ENCODE measurements around the gene PPFIA4. TPM values are rescaled to one million over a fixed set of nuclear protein-coding genes. Genes with fewer than 3 reads are reported as not detected.
A peak's percentile ranks its signal among the peaks of the same experiment; 100 is the strongest.

The PPFIA4 gene
- total and polyA plus RNA-seq, 2 of the 4 experiments (the other 2 are of a cell fraction), result 5.4 to 13.7 TPM

DNA sequence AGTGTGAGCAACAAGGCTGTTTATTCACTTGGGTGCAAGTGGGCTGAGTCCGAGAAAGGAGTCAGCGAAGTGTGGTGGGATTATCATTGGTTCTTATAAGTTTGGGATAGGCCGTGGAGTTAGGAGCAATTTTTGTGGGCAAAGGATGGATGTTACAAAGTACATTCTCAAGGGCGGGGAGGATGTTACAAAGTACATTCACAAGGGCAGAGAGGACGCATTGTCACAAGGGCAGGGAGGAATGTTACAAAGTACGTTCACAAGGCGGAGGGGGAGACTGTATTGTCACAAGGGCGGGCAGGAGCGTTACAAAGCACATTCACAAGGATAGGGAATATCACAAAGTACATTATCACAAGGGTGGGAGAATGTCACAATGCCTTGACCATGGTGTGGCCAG lies 24.3 kb upstream of the PPFIA4 start:
- CTCF ChIA-PET, result interaction anchor here (1.5 kb wide), 1 partner anchor 75 kb away, joined by 7 read pairs; the partner anchor contains the start of gene KLHL12
- intact Hi-C loops (cut with micrococcal nuclease), result no loop called here

More for the DNA sequence above, 24.3 kb upstream of the PPFIA4 start:
- no peak overlapping the region for H3K4me3 ChIP-seq (ENCODE audit: insufficient read depth, low read depth, low read length)
- no peak overlapping the region for H4K91ac ChIP-seq (ENCODE audit: insufficient read depth, low read depth, low read length)
- no peak overlapping the region for H2AK9ac ChIP-seq (replicated peaks; ENCODE audit: low read depth, low read length, poor library complexity)
- H3K23ac ChIP-seq (ENCODE audit: low read depth, low read length), result peak overlapping the region; percentile 24; the same call in 1 of the 2 replicates
- no peaks in the 10 kb centered on the region for H3K4me1 ChIP-seq (ENCODE audit: control insufficient read depth, insufficient read depth, low read length)
- H2BK20ac ChIP-seq (ENCODE audit: low read depth, low read length), result peak overlapping the region; percentile 55; the same call in 1 of the 2 replicates
- no peak overlapping the region; the same call in 1 of the 2 replicates for H2AK5ac ChIP-seq (ENCODE audit: low read depth, low read length)
- peak overlapping the region; percentile 73; the same call in 1 of the 2 replicates for H2BK120ac ChIP-seq (ENCODE audit: low read depth, low read length)
- H4K8ac ChIP-seq (ENCODE audit: low read depth in 2 of 2, low read length in 2 of 2), result peak overlapping the region in 1 of 2 experiments; percentile 91; a peak in 2 of 4 replicates
- H3K18ac ChIP-seq (ENCODE audit: low read depth, low read length), result peak overlapping the region; percentile 82; the same call in 1 of the 2 replicates
- ATAC-seq (ENCODE audit: low read depth) (no peak), DNase-seq (no peak)
- H2BK5ac ChIP-seq (ENCODE audit: low read depth, low read length, poor library complexity, severe bottlenecking), result peak overlapping the region; percentile 38
- H3K4ac ChIP-seq (ENCODE audit: low read depth, low read length), result peak overlapping the region; percentile 47
- TF ChIP-seq ELK1 (IDR thresholded peaks at IDR 0.05; ENCODE audit: borderline replicate concordance, low read depth, low read length), result no peak
- TF ChIP-seq CTCF (conservative IDR thresholded peaks at IDR 0.05; ENCODE audit: low read depth, low read length), result no peak
- TF ChIP-seq, protein P1, sequence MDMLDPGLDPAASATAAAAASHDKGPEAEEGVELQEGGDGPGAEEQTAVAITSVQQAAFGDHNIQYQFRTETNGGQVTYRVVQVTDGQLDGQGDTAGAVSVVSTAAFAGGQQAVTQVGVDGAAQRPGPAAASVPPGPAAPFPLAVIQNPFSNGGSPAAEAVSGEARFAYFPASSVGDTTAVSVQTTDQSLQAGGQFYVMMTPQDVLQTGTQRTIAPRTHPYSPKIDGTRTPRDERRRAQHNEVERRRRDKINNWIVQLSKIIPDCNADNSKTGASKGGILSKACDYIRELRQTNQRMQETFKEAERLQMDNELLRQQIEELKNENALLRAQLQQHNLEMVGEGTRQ (IDR thresholded peaks at IDR 0.05; ENCODE audit: low read depth, low read length), result no peak
- no peak for TF ChIP-seq CHD1 (IDR thresholded peaks at IDR 0.05; ENCODE audit: low read depth, low read length)
- TF ChIP-seq MXI1 (IDR thresholded peaks at IDR 0.05; ENCODE audit: borderline replicate concordance, low read depth, low read length), result no peak
- no peaks in the 10 kb centered on the region for H3K9me3 ChIP-seq (ENCODE audit: control insufficient read depth, insufficient read depth, low read length)
- no peak overlapping the region for H3K4me2 ChIP-seq (ENCODE audit: low read depth, low read length)
- H3K9me1 ChIP-seq (ENCODE audit: insufficient read depth, low read length), result no peaks in the 10 kb centered on the region
- 84% methylated on average over 3 of the region's 9 CpGs; no CpG with 5 or more reads in 1 of the 2 experiments for WGBS, 2 experiments (ENCODE audit: extremely low coverage in 2 of 2, insufficient read length in 1 of 2)
- no peak overlapping the region for H3K56ac ChIP-seq (ENCODE audit: extremely low read depth, insufficient read depth, low read length)
- peak overlapping the region; percentile 94; the same call in 1 of the 2 replicates for H4K5ac ChIP-seq (ENCODE audit: low read depth, low read length)
- no peaks in the 10 kb centered on the region for H3K79me1 ChIP-seq (ENCODE audit: low read depth in 1 of 2, low read length in 2 of 2)
- H2AFZ ChIP-seq (replicated peaks; ENCODE audit: low read length, poor library complexity), result peak overlapping the region; percentile 57
- in situ Hi-C loops (cut with MboI; ENCODE audit: low sequenced_read_pairs) (no loop called here), dilution Hi-C loops (cut with HindIII; ENCODE audit: low sequenced_read_pairs, unreplicated experiment) (no loop called here)
- POLR2A ChIA-PET (ENCODE audit: unreplicated experiment), result no interaction called here
- peak overlapping the region; percentile 9; the same call in 1 of the 2 replicates for H3K14ac ChIP-seq (replicated peaks; ENCODE audit: low read depth, low read length)
- no peaks in the 10 kb centered on the region for H4K20me1 ChIP-seq (ENCODE audit: insufficient read depth, low read length)
- no TSS peak for BruUV-seq (replicated peaks)
- peaks cover 3% of the 10 kb centered on the region; the same call in 1 of the 2 replicates for H3K27me3 ChIP-seq (ENCODE audit: control insufficient read depth, insufficient read depth, low read length)
- no peak overlapping the region for H3K27ac ChIP-seq (ENCODE audit: insufficient read depth, low read length)
- no peak overlapping the region for H3K9ac ChIP-seq (ENCODE audit: low read depth, low read length)
- no peaks in the 10 kb centered on the region for H3K36me3 ChIP-seq (ENCODE audit: control insufficient read depth, insufficient read depth, low read length)
- H2BK15ac ChIP-seq (ENCODE audit: low read depth, low read length), result no peak overlapping the region
